ENCODE measurements around the gene TPRN.

Gene TPRN

GRCh38 chr9:137213160-137214060, 12.9 kb upstream of the TPRN start:
- peak in 7 of 56 donors; percentile 10 to 52 (median 29) for DNase-seq

- DNase-seq, result no peak
Observed at GRCh38 chr9:137212520-137212919, 12.0 kb upstream of the TPRN start.

- no peak for DNase-seq
Observed at GRCh38 chr9:137211532-137211931, 11.0 kb upstream of the TPRN start.

- DNase-seq, result no peak
Observed at GRCh38 chr9:137206602-137207001, 6.1 kb upstream of the TPRN start.

- DNase-seq, result peak; percentile 23 to 97 (median 86)
Observed at GRCh38 chr9:137205126-137206069, 4.9 kb upstream of the TPRN start, which contains the start of the genes NDOR1 and TMEM203. NDOR1 (plus strand) TSS chr9:137205700; CDS start chr9:137205778, 78 bp downstream. TMEM203 (minus strand) TSS chr9:137205648; CDS start chr9:137205414, 234 bp downstream.

- no peak for DNase-seq
Observed at GRCh38 chr9:137204731-137205125, 4.2 kb upstream of the TPRN start.

- no peak for DNase-seq
Observed at GRCh38 chr9:137202966-137203365, 2.4 kb upstream of the TPRN start.

GRCh38 chr9:137201205-137201868, 796 bp upstream of the TPRN start:
- DNase-seq, result no peak

- peak in 2 of 56 donors; percentile 24 to 37 for DNase-seq
Observed at GRCh38 chr9:137199411-137200121, 975 bp downstream of the TPRN start.

GRCh38 chr9:137198902-137199283, 1.6 kb downstream of the TPRN start:
- DNase-seq, result peak in 3 of 56 donors; percentile 41 to 60 (median 50)

- DNase-seq, result peak in 9 of 56 donors; percentile 5 to 71 (median 42)
Observed at GRCh38 chr9:137198051-137198901, 2.3 kb downstream of the TPRN start.

GRCh38 chr9:137195525-137196220, 4.9 kb downstream of the TPRN start:
- peak in 3 of 56 donors; percentile 12 to 63 (median 19) for DNase-seq

GRCh38 chr9:137194909-137195308, 5.6 kb downstream of the TPRN start:
- DNase-seq, result peak in 3 of 56 donors; percentile 36 to 63 (median 38)

GRCh38 chr9:137194388-137194787, 6.2 kb downstream of the TPRN start:
- DNase-seq, result peak in 55 of 56 donors; percentile 13 to 96 (median 88)

GRCh38 chr9:137193771-137194170, 6.8 kb downstream of the TPRN start:
- peak in 1 of 56 donors; percentile 60 for DNase-seq

- no peak for DNase-seq
Observed at GRCh38 chr9:137192859-137193258, 7.7 kb downstream of the TPRN start.

- no peak for DNase-seq
Observed at GRCh38 chr9:137192448-137192780, 8.1 kb downstream of the TPRN start.

GRCh38 chr9:137191691-137192447, 8.7 kb downstream of the TPRN start:
- DNase-seq, result peak in 50 of 56 donors; percentile 17 to 90 (median 68)
